Prostate gland (tissue), 2 donors: ENCODE measurements around the gene ATP23. TPM values are rescaled to one million over a fixed set of nuclear protein-coding genes. Genes with fewer than 3 reads are reported as not detected.

Experiments
- DNase-seq: peaks from one replicate; pipeline ENCODE4 v3.0.0-alpha.2; 2019; ENCODE audit warnings: low spot score
- H3K27ac ChIP-seq, 2 donors: fragments of 200-600 bp; sonication (generic); 2 replicates each; pipeline ENCODE4 v1.5.1; 2017 to 2019
- H3K27me3 ChIP-seq: fragments of 200-600 bp; sonication (generic); replicated peaks from 2 replicates; pipeline ENCODE4 v1.5.1; 2019; ENCODE audit not compliant: insufficient read depth
- H3K36me3 ChIP-seq, 2 donors: fragments of 200-600 bp; sonication (generic); 1 replicate in 1 of 2; 2 replicates in 1 of 2; pipeline versions ENCODE4 v1.5.1 to v1.8.1; 2017 to 2019
- H3K4me1 ChIP-seq: fragments of 200-600 bp; sonication (generic); replicated peaks from 2 replicates; pipeline ENCODE4 v1.5.1; 2019
- H3K4me3 ChIP-seq, 2 donors: fragments of 200-600 bp; sonication (generic); 2 replicates each; pipeline ENCODE4 v1.5.1; 2017 to 2019
- H3K9me3 ChIP-seq: fragments of 200-600 bp; sonication (generic); 2 replicates; pipeline ENCODE4 v1.5.1; 2017
- POLR2A ChIP-seq: fragments of 450-650 bp; IDR thresholded peaks from one replicate; pipeline ENCODE4 v1.6.1; 2016; ENCODE audit warnings: antibody characterized with exemption, mild to moderate bottlenecking
- POLR2AphosphoS5 ChIP-seq: sonication (generic); formaldehyde crosslinking; IDR thresholded peaks from one replicate; pipeline ENCODE4 v1.6.1; 2017; ENCODE audit warnings: antibody characterized with exemption
- WGBS: methylation state at CpG from one replicate; pipeline ENCODE4 v1.1.5; 2018; 5-methylcytosine and 5-hydroxymethylcytosine counted together
- intact Hi-C: fragments of 100-400 bp; cut with DNase I; formaldehyde crosslinking; loops from one replicate; pipeline ENCODE4 v1.14.2; 2022
- total RNA-seq, 2 donors: library from RNA; depleted of rRNA; stranded (reverse); fragments of >200 nt; gene quantifications; one replicate each; pipeline ENCODE4 v1.1.0, GENCODE V29; 2016
- TF ChIP-seq, protein P1 (sequence below), 4 experiments: fragments of 200-600 bp in 2 of 4; fragments of 450-650 bp in 2 of 4; sonication (generic) in 2 of 4; IDR thresholded peaks; 1 replicate in 3 of 4; 2 replicates in 1 of 4; pipeline ENCODE4 v1.5.1; 2016 to 2019; ENCODE audit warnings: antibody characterized with exemption in 4 of 4, mild to moderate bottlenecking in 2 of 4, moderate library complexity in 2 of 4

The ATP23 gene
- total RNA-seq, 2 donors from 2014 or later: 8.0 to 15.0 TPM

DNA sequence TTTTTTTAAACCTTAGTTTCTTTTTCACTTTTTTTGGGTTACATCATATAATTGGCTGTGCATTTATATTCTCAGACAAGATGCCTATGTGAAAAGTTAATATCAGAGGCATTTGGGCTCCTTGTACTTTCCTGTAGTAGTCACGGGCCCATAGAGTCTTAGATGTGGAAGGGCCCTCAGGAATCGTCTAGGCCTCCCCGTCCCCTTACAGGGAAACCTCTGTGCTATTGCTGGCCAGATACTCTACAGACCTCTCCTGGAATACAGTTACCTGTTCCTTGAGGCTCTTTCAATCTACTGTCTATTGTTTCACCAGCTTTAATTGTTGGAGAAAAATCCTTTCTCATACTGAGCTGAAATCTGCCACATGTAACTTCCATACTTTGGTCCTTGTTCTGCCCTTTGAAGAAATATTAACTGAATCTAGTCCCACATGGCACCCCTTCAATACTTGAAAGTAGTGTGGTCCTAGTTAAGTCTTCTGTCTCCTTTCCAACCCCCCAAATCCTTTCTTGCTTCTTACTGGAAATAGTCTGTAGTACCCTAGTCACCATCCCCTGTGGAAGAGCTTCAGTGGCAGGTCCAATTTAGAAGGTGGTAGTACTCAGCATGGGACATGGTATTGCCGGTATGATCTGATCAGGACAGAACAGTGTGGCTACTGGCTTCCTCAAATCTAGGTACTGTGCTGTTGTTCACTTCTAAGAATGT, 3.1 kb downstream of the ATP23 start:
- intact Hi-C loops: no loop called here
- H3K36me3 ChIP-seq: no peaks in the 10 kb centered on the region
- no peak overlapping the region for H3K27ac ChIP-seq
- H3K9me3 ChIP-seq: no peaks in the 10 kb centered on the region
- TF ChIP-seq, protein P1, sequence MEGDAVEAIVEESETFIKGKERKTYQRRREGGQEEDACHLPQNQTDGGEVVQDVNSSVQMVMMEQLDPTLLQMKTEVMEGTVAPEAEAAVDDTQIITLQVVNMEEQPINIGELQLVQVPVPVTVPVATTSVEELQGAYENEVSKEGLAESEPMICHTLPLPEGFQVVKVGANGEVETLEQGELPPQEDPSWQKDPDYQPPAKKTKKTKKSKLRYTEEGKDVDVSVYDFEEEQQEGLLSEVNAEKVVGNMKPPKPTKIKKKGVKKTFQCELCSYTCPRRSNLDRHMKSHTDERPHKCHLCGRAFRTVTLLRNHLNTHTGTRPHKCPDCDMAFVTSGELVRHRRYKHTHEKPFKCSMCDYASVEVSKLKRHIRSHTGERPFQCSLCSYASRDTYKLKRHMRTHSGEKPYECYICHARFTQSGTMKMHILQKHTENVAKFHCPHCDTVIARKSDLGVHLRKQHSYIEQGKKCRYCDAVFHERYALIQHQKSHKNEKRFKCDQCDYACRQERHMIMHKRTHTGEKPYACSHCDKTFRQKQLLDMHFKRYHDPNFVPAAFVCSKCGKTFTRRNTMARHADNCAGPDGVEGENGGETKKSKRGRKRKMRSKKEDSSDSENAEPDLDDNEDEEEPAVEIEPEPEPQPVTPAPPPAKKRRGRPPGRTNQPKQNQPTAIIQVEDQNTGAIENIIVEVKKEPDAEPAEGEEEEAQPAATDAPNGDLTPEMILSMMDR (IDR thresholded peaks at IDR 0.05): no peak
- TF ChIP-seq POLR2A (no peak), POLR2AphosphoS5 (no peak)
- 89% methylated on average over 4 of the region's 4 CpGs for WGBS
- H3K4me1 ChIP-seq: no peaks in the 10 kb centered on the region
- no peak overlapping the region for H3K4me3 ChIP-seq
- no peaks in the 10 kb centered on the region for H3K27me3 ChIP-seq
- no peak for DNase-seq

DNA sequence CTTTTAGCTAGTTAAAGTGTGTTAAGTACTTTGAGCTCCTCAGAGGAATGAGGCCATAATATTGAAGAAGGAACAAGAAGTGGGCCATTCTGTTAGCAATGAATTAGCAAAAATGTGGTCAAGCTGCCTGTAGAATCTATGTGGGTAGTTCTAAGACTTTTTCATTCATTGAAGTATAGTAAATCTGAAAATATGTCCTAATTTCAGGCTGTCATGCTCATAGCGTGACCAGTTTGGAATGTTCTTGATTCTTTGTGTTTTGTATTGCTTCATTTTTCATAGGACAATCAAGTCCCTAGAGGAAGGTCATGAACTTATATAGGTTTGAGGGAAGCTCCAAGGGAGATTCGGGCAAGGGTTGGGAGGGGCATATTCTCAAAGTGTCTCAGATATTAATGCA, 11.4 kb downstream of the ATP23 start:
- Histone ChIP-seq H3K27ac (no peak overlapping the region), H3K36me3 (peaks cover 0 to 4% of the 10 kb centered on the region in 2 donors), H3K9me3 (no peaks in the 10 kb centered on the region), H3K4me1 (no peaks in the 10 kb centered on the region), H3K4me3 (no peak overlapping the region), H3K27me3 (no peaks in the 10 kb centered on the region)
- DNase-seq: no peak
- WGBS: 98% methylated on average over 2 of the region's 2 CpGs
- TF ChIP-seq, protein P1 (IDR thresholded peaks at IDR 0.05): no peak
- intact Hi-C loops: no loop called here

DNA sequence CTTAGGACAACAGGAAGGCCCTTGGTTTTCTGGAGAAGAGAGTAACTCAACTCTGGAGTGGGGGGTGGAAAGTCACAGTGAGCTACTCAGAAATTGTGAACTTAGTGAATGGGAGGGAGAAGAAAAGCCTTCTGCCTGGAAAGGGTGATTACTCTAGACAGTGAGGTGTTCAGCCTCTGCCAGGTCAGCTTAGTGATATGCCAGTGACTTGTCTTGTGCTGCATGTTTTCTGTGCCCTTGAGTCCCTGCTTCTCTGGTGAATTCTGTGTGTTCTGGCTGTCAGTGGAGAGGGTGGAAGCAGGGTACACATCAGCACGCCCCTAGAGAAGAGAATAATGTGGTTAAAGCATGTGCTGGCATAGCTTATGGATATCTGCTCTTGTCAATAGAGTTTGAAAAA, 13.4 kb downstream of the ATP23 start:
- WGBS: 95% methylated on average over 1 of the region's 1 CpG
- TF ChIP-seq POLR2A (no peak), POLR2AphosphoS5 (no peak)
- TF ChIP-seq, protein P1 (IDR thresholded peaks at IDR 0.05): no peak
- Histone ChIP-seq H3K4me3 (no peak overlapping the region), H3K36me3 (peaks cover 0 to 4% of the 10 kb centered on the region in 2 donors), H3K4me1 (no peaks in the 10 kb centered on the region), H3K9me3 (no peaks in the 10 kb centered on the region), H3K27ac (no peak overlapping the region), H3K27me3 (no peaks in the 10 kb centered on the region)
- intact Hi-C loops: no loop called here
- DNase-seq: no peak

DNA sequence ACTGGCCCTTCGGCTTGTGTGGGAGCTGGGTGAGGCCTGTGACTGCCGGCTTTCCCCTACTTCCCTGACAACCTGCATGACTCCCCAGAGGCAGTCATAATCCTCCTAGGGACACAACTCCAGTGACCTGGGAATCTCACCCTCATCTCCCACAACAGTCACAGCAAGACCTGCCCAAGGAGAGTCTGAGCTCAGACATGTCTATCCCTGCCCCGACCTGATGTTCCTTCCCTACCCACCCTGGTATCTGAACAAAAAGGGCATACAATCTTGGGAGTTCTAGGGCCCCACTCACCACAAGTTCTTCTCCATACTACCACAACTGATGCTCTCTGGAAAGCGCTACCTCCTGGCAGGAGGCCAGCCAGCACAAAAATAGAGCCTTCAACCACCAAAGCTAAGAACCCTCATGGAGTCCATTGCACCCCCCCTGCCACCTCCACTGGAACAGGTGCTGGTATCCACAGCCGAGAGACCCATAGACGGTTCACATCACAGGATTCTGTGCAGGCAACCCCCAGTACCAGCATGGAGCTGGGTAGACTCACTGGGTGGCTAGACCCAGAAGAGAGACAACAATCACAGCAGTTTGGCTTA, 16.8 kb downstream of the ATP23 start:
- intact Hi-C loops: no loop called here
- WGBS: 99% methylated on average over 6 of the region's 6 CpGs
- Histone ChIP-seq H3K9me3 (no peaks in the 10 kb centered on the region), H3K27me3 (no peaks in the 10 kb centered on the region), H3K36me3 (no peaks in the 10 kb centered on the region), H3K4me1 (no peaks in the 10 kb centered on the region), H3K4me3 (no peak overlapping the region), H3K27ac (no peak overlapping the region)
- TF ChIP-seq, protein P1 (IDR thresholded peaks at IDR 0.05): no peak
- no peak for TF ChIP-seq POLR2A
- TF ChIP-seq POLR2AphosphoS5: no peak
- DNase-seq: no peak

DNA sequence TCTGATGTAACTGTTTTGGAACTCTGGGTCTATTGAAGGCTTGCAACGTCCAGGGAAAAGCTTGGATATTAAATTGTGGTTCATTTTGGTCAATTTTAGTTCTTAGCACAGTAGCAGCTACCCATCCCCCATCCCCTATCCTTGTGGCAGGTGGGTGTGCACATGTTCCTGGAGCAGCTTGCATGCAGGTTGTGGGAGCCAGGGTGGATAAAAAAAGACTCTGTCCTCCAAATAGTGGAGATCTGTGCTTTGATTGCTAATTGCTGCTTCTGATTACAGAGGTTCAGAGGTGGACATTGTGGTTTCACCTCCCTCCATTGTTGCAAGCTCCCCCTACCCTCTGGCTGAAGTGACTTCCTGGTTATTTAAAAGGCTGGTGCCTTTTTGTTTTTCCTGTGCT, 23.1 kb downstream of the ATP23 start:
- no peak for DNase-seq
- Histone ChIP-seq H3K4me3 (no peak overlapping the region), H3K27me3 (no peaks in the 10 kb centered on the region), H3K27ac (no peak overlapping the region), H3K4me1 (no peaks in the 10 kb centered on the region), H3K36me3 (no peaks in the 10 kb centered on the region), H3K9me3 (no peaks in the 10 kb centered on the region)
- intact Hi-C loops: no loop called here
- WGBS: 81% methylated on average over 1 of the region's 1 CpG
- TF ChIP-seq, protein P1 (IDR thresholded peaks at IDR 0.05): no peak
- TF ChIP-seq POLR2A (no peak), POLR2AphosphoS5 (no peak)
